ENCODE data around the gene ULK2. TPM values are rescaled to one million over a fixed set of nuclear protein-coding genes. Genes with fewer than 3 reads are reported as not detected.

Gene ULK2
- polyA plus RNA-seq, 1 donor from 2014 or later, result 55.1 TPM

- Histone ChIP-seq H3K4me2 (ENCODE audit: low read length) (no peak overlapping the region), H2AFZ (ENCODE audit: low read depth, low read length) (no peak overlapping the region), H3K27me3 (ENCODE audit: insufficient read depth, low read depth, low read length) (no peaks in the 10 kb centered on the region), H3K9me3 (ENCODE audit: low read length) (no peaks in the 10 kb centered on the region), H3K79me2 (replicated peaks; ENCODE audit: insufficient read depth, low read length) (no peaks in the 10 kb centered on the region), H3K4me3 (ENCODE audit: low read length) (no peak overlapping the region), H4K20me1 (ENCODE audit: insufficient read depth) (no peaks in the 10 kb centered on the region), H3K9me2 (ENCODE audit: insufficient read depth, low read length) (no peaks in the 10 kb centered on the region), H3K36me3 (ENCODE audit: insufficient read depth, low read length) (peaks cover 10% of the 10 kb centered on the region), H3K27ac (ENCODE audit: low read length) (no peak overlapping the region), H3K9ac (ENCODE audit: low read length) (no peak overlapping the region), H3F3A (ENCODE audit: insufficient read depth, low read length, poor library complexity, severe bottlenecking) (no peaks in the 10 kb centered on the region)
- TF ChIP-seq TAF1 (IDR thresholded peaks at IDR 0.05; ENCODE audit: low read depth) (no peak), EZH2 (IDR thresholded peaks at IDR 0.05; ENCODE audit: borderline replicate concordance, insufficient read depth, low read length, poor library complexity, severe bottlenecking) (no peak), RAD21 (conservative IDR thresholded peaks at IDR 0.05) (no peak), SMC3 (conservative IDR thresholded peaks at IDR 0.05; ENCODE audit: poor library complexity) (no peak), EP300 (conservative IDR thresholded peaks at IDR 0.05; ENCODE audit: poor library complexity, severe bottlenecking) (no peak), CTCF (IDR thresholded peaks at IDR 0.05; ENCODE audit: poor library complexity, severe bottlenecking) (no peak), REST (IDR thresholded peaks at IDR 0.05; ENCODE audit: borderline replicate concordance) (no peak), MXI1 (conservative IDR thresholded peaks at IDR 0.05; ENCODE audit: poor library complexity, severe bottlenecking) (no peak), POLR2AphosphoS5 (IDR thresholded peaks at IDR 0.05) (no peak)
Observed at GRCh38 chr17:19771971-19772630, 95.6 kb downstream of the ULK2 start.

GRCh38 chr17:19770985-19771735, 96.6 kb downstream of the ULK2 start:
- Histone ChIP-seq H3K4me2 (ENCODE audit: low read length) (no peak overlapping the region), H3K9me2 (ENCODE audit: insufficient read depth, low read length) (no peaks in the 10 kb centered on the region), H3K9ac (ENCODE audit: low read length) (no peak overlapping the region), H3K27me3 (ENCODE audit: insufficient read depth, low read depth, low read length) (no peaks in the 10 kb centered on the region), H3K36me3 (ENCODE audit: insufficient read depth, low read length) (peaks cover 4% of the 10 kb centered on the region), H2AFZ (ENCODE audit: low read depth, low read length) (no peak overlapping the region), H3K27ac (ENCODE audit: low read length) (no peak overlapping the region), H3K9me3 (ENCODE audit: low read length) (no peaks in the 10 kb centered on the region), H3F3A (ENCODE audit: insufficient read depth, low read length, poor library complexity, severe bottlenecking) (no peaks in the 10 kb centered on the region), H4K20me1 (ENCODE audit: insufficient read depth) (no peaks in the 10 kb centered on the region), H3K4me3 (ENCODE audit: low read length) (no peak overlapping the region), H3K79me2 (replicated peaks; ENCODE audit: insufficient read depth, low read length) (no peaks in the 10 kb centered on the region)
- no peak for TF ChIP-seq MXI1 (conservative IDR thresholded peaks at IDR 0.05; ENCODE audit: poor library complexity, severe bottlenecking)
- TF ChIP-seq CTCF (IDR thresholded peaks at IDR 0.05; ENCODE audit: poor library complexity, severe bottlenecking), result no peak
- TF ChIP-seq SMC3 (conservative IDR thresholded peaks at IDR 0.05; ENCODE audit: poor library complexity), result no peak
- TF ChIP-seq RAD21 (conservative IDR thresholded peaks at IDR 0.05), result no peak
- TF ChIP-seq EZH2 (IDR thresholded peaks at IDR 0.05; ENCODE audit: borderline replicate concordance, insufficient read depth, low read length, poor library complexity, severe bottlenecking), result no peak
- no peak for TF ChIP-seq POLR2AphosphoS5 (IDR thresholded peaks at IDR 0.05)
- no peak for TF ChIP-seq TAF1 (IDR thresholded peaks at IDR 0.05; ENCODE audit: low read depth)
- TF ChIP-seq EP300 (conservative IDR thresholded peaks at IDR 0.05; ENCODE audit: poor library complexity, severe bottlenecking), result no peak
- no peak for TF ChIP-seq REST (IDR thresholded peaks at IDR 0.05; ENCODE audit: borderline replicate concordance)

All from neural cell (in vitro differentiated cells).